CD4-positive, alpha-beta T cell treated with Interleukin-21 for 1 hour (primary cell): Measurements from ENCODE around the gene VPS16.

Source experiments
- DNase-seq: peaks from one replicate; pipeline ENCODE4 v3.0.0-alpha.2; 2020

VPS16 gene

GRCh38 chr20:2836035-2836434, 4.5 kb upstream of the VPS16 start:
- no peak for DNase-seq

- no peak for DNase-seq
These were observed 3.2 kb upstream of the VPS16 start for GRCh38 chr20:2837221-2837960.

DNA sequence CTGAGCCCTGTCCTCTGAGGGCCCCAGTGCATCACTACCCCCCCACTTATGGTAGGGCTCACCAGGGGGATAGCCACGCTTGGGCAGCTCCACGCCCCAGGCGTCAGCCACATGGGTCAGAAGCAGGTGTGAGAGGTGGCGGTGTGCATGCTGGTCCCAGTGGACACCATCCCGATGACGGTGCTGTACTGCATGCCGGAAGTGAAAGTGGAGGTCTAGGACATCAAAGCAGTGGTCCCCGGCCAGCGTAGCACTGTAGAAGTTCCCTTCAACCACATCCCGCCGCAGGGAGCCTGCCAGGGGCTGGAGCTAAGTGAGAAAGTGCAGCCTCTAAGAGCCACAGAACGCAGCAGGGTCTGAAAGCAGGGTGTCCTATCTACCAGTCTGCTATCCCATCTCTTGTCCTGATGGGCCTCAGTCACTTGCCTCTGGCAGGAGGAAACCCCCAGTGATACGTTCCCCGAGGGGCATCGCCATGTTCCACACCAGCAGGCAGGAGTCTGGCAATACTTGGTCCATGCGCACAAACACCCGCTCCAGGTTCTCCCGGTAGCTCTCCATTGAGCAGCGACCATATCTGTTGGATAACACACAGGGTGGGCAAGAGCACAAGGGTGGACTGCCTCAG, 2.3 kb upstream of the VPS16 start:
- no peak for DNase-seq

DNA sequence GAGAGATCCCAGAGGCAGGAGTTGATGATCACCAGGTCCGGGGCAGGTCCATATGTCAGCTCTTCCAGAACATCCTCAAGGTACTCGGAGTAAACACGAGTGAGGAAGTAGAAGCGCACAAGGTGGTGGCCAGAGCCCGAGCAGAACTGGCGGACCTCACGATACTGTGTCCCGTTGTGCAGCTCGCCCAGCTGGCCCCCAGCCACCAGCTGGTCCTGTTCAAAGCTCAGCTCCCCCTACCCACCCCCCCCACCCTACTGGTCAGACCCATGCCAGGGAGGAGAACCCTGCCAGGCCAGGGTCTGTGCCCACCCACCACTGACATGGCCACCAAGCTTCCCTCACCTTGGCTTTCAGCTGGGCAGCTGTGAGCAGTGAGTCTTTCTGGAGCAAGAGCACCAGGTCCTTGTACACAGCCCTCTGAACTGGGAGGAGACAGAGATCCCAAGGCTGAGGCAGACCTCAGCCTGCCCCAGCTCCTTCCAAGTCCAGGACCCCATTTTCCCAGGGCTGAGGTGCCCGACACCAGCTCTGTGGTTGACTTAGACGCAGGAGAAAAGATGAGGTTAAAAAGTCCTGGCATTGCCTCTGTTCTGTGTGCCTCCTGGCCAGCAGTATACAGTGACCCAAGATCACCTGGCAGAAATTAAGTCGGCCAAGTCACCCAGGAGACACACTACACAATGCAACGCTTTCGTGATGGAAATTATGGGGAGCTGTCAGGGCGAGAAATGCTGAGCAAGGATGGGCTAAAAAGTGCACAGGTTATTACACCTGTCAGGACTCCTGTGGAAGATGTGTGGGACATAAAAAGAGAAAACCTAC, 1.5 kb upstream of the VPS16 start:
- DNase-seq = no peak

- DNase-seq = no peak
These were observed 810 bp upstream of the VPS16 start for GRCh38 chr20:2839732-2840137.

DNA sequence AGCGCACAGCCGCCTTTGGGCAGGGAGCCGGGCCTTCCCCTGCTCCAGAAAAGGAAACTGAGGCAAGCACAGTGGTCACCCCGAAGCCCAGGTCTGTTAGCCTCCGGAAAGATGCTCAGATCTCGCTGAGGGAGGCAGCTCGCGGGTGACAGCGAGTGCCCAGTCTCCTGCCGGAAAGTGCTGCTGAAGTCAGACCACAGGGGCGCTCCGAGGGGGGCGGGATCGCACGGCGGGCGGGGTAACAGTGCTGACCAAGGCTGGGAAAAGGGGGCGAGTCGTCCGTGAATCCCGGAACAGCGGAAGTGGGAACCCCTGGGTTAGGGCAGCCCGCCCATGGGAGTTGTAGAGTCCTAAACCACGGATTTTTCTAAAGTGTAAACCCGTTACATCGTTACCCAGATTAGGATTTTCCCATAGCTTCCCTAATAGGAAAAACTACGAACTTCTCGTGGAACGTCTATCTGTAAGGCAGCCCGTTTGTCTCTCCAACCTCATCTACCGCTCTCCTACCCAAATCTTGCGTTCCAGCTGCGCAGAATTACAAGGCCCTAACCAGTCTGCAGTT, 504 bp downstream of the VPS16 start:
- peak; percentile 35 for DNase-seq

DNA sequence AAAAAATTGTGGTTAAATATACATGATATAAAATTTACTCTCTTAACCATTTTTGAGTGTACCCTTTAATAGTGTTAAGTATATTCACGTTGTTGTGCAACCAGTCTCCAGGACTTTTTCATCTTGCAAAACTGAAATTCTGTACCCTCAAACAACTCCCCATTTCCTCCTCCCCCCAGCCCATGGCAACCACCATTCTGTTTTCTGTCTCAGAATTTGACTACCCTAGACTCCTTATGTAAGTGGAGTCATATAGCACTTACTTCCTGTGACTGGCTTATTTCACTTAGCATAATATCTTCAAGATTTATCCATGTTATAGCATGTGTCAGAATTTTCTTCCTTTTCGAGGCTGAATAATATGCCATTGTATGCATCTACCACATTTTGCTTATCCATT, 5.1 kb downstream of the VPS16 start:
- no peak for DNase-seq

GRCh38 chr20:2846698-2847097, 6.2 kb downstream of the VPS16 start:
- DNase-seq = no peak

DNA sequence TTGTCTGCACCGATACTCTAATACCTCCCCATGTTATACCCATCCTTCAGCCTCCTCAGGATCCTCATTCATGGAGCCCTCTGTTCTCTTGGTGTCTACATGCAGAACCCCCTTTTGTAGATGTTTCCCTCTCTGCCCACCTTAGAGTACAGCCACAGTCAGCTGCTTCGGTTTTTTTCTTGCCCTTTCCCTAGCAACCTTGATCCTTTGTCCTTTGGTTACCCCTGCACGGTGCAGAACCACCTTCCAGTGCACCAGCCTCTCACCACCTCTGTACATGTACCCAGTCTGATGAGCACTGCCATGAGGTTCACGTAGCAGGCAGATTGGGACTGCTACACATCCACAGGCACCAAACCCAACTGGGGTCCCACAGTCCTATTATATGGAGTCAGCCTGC, 7.3 kb downstream of the VPS16 start:
- no peak for DNase-seq

GRCh38 chr20:2849529-2849928, 9.0 kb downstream of the VPS16 start:
- no peak for DNase-seq

- DNase-seq = no peak
These were observed 10.5 kb downstream of the VPS16 start for GRCh38 chr20:2851086-2851485.

DNA sequence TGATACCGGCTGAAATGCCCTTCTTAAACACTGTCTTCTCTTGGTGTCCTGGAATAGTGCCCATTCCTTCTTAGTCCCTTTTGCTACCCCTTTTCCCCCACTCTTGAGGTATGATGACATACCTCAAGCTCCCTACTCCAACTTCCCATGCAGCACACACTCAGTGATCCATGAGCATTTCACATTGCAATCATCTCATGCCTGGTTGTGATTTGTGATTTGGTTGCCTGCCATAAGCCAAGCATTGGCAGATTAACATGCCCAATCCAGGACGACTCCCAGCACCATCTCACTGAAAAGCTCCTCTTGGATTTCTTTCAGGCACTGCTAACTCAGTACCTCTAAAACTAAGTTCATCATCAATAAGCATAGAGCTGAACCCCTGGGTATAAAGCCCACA, 18.0 kb downstream of the VPS16 start:
- DNase-seq = no peak

GRCh38 chr20:2859330-2860121, 19.0 kb downstream of the VPS16 start:
- DNase-seq = no peak

DNA sequence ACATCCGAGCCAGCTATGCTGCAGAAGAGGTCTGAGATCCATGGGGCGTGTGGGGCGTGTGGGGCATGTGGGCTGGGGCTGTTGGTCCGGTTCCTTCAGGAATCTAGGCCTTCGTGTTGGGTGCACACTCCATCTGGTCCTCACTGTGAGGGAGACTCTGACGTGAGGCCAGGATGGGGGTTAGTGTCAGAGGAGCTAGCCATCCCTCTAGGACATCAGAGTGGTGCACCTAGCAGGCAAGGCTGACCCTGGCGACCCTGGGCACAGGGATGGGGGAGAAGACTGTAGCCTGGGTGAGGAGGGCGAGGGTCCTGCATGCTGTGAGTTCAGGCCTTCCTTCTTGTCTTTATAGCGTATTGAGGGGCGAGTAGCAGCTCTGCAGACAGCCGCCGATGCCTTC, 24.1 kb downstream of the VPS16 start:
- no peak for DNase-seq

GRCh38 chr20:2865101-2865500, 24.6 kb downstream of the VPS16 start:
- DNase-seq = no peak

DNA sequence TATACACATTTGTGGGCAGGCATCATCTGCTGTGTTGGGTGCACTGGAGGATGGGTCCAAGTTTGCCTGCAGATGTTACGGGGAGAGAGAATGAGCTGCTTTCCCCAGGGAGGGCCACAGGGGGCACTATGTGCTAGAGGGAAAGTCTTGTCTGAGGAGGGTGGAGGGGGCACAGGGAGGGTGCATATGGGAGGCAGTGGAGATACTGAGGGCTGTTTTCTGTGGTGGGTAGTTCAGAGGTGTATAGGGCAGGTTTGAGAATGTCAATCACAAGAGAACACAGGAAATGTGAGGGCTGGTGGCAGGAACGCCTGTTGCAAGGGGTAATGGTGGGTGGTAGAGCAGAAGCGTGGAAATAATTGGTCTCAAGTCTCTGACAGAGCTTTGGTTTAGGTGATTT, 25.1 kb downstream of the VPS16 start:
- DNase-seq = peak; percentile 54

GRCh38 chr20:2866236-2866635, 25.7 kb downstream of the VPS16 start:
- DNase-seq = peak; percentile 10

DNA sequence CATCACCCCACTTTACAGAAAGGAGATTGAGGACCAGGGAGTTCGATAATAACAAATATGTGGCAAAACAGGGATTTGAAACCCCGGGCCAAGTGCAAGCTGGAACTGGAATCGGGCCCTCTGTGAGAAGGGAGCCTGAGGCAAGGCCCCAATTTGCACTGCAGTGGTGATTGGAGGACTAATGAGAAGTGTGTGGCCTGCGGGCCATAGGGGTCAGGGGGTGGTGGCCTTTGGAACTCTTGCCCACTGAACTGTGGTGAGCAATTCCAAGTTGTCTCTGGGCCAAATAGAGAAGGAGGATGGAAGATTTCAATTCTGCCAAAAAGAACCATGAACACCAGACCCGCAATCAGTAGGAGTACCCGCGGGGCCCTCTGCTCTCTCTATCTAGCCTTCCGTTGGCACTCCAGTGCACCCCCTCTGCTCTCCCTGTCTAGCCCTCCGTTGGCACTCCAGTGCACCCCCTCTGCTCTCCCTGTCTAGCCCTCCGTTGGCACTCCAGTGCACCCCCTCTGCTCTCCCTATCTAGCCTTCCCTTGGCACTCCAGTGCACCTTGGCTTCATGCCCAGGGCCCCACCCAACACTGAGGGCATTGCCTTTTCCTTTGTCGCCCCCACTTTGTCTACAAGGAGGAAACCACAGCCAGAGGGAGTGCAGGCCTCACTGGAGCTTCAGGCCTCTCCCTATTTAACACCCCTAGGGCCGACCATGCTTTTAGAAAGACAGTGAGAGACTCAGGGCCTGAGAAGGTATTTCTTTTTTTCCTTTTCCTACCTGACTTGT, 26.7 kb downstream of the VPS16 start:
- no peak for DNase-seq

DNA sequence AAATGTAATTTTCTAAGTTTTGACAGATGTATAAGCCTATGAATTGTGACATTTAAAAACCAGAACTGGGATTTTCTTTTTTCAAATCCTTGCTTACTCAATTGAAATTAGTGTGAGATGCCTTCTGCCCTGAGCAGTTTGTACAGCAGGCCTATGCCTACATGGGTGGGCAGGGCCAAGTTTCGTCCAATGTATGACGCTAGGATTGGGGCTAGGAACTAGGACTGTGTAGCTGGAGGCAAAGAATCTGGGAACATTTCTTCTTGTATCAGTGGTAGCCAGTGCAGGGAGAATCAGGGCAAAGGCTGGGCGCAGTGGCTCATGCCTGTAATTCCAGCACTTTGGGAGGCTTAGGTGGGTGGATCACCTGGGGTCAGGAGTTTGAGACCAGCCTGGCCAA, 28.8 kb downstream of the VPS16 start:
- DNase-seq = no peak

DNA sequence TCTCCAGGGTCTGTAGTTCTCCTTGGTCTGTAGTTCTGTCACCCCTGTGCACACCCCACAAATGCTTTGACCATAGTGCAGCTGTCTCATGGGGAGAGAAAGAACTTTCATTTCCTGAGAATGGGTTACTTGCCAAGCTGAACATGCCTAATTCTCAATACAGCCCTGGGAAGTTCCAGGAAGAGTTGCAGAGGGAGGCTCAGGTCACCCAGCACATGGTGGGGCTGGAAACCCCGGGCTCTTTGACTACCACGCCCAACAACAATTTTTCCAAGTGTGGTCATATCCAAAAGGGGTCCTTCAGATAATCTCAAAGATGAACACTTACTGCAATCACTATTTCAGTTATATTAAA, 30.5 kb downstream of the VPS16 start:
- no peak for DNase-seq

DNA sequence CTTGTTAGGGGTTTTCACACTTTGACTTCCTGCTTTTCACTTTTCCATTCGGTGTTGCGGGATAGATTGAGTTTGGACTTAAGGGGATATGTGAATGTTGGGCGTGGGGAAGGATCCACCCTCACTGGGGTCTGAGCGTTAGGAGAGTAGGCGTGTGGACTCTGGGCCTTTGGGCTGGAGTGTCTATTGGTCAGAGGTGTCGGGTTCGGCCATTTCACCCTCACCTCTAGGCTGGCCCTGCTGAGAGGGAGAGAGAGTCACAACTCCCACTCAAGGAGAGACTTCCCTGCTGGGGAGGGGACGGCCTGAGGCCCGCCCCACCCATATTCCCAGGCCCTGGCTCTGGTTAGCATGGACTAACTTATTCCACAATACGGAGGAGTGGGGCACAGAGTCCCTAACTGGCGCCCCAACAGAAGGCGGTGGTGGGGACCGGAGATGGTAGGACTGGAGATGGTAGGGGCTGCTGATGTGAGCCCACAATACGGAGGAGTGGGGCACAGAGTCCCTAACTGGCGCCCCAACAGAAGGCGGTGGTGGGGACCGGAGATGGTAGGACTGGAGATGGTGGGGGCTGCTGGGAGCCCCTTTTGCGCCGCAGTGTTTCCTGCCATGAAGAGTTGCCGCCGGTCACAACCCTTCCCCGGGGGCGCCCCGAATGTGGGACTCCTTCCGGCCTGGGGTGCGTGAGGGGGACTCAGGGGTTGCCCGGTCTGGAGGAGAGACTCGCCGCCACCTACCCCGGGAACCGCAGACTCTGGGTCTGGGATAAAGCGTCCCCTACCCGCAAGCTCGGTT, 31.3 kb downstream of the VPS16 start:
- DNase-seq = peak; percentile 25
